Measurements from ENCODE around the gene RAP2A. TPM values are rescaled to one million over a fixed set of nuclear protein-coding genes. Genes with fewer than 3 reads are reported as not detected.

The RAP2A gene
- total and polyA plus RNA-seq, 9 of the 15 experiments (the other 6 are each of a cell fraction or from before 2014, with no cell fraction given): 1.8 to 11.7 (median 5.6) TPM

DNA sequence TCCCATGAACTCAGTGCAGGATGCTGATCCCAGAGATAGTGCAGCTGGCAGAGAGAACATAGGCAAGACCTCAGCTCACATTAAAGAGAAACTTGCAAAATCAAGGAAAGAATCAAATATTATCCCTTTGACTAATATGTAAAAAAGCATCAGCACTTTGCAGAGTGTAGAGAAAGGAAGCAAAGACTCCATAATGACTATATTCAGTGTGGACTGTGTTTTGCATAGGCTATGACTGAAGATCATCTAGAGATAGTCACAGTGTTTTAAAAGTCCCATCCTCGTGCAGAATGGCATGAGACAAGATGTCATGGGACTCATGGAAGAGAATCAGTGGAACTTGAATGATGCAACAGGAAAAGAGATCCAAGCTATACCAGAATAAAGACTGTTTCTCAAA is 84.0 kb downstream of the RAP2A start:
- Histone ChIP-seq H3K4me1 (replicated peaks in 1 of 2; ENCODE audit: control insufficient read depth in 2 of 2, insufficient read depth in 2 of 2, low read length in 2 of 2) (no peaks in the 10 kb centered on the region), H3K4me2 (ENCODE audit: insufficient read depth, low read length) (no peak overlapping the region), H3K9me1 (ENCODE audit: control insufficient read depth, insufficient read depth, low read length) (no peaks in the 10 kb centered on the region), H3K27ac (ENCODE audit: extremely low read depth, low read depth, low read length) (no peak overlapping the region), H2AFZ (ENCODE audit: low read depth, low read length) (no peak overlapping the region), H3K4me3 (no peak overlapping the region), H3K27me3 (ENCODE audit: control insufficient read depth in 2 of 2, insufficient read depth in 2 of 2, low read length in 2 of 2) (no peaks in the 10 kb centered on the region), H4K20me1 (replicated peaks; ENCODE audit: control insufficient read depth, insufficient read depth, low read length) (no peaks in the 10 kb centered on the region), H3K36me3 (ENCODE audit: control insufficient read depth, insufficient read depth, low read length) (no peaks in the 10 kb centered on the region), H3K9ac (ENCODE audit: insufficient read depth in 1 of 2, low read depth in 2 of 2, low read length in 2 of 2) (no peak overlapping the region), H3K79me2 (ENCODE audit: control insufficient read depth, insufficient read depth, low read length) (no peaks in the 10 kb centered on the region), H3K9me3 (replicated peaks; ENCODE audit: control insufficient read depth, insufficient read depth, low read depth, low read length) (no peaks in the 10 kb centered on the region)
- 0% methylated on average over 1 of the region's 1 CpG for WGBS (ENCODE audit: insufficient coverage, low coverage, missing lambda C conversion rate)
- no peak for DNase-seq (ENCODE audit: extremely low read depth in 1 of 4, low spot score in 3 of 4)
- ChIA-PET POLR2A (no interaction called here), CTCF (ENCODE audit: low intra/inter-chr PET ratio) (no interaction called here)
- no peak for ATAC-seq
- in situ Hi-C loops (cut with MboI): no loop called here
- no peak for FAIRE-seq
- BruUV-seq (replicated peaks): no TSS peak
- intact Hi-C loops (cut with micrococcal nuclease): no loop called here
- TF ChIP-seq ARID1B (IDR thresholded peaks at IDR 0.05) (no peak), EP400 (IDR thresholded peaks at IDR 0.05) (no peak), PTBP1 (IDR thresholded peaks at IDR 0.05; ENCODE audit: low read depth, low read length) (no peak), SIN3B (IDR thresholded peaks at IDR 0.05; ENCODE audit: low read depth) (no peak), SRSF9 (IDR thresholded peaks at IDR 0.05; ENCODE audit: borderline replicate concordance, low read depth, low read length) (no peak), TCF3 (CRISPR knock-in tag; IDR thresholded peaks at IDR 0.05) (no peak), SAP30 (IDR thresholded peaks at IDR 0.05; ENCODE audit: borderline replicate concordance, insufficient read depth, low read depth, low read length, poor library complexity, severe bottlenecking) (no peak), ESRRA (IDR thresholded peaks at IDR 0.05; ENCODE audit: borderline replicate concordance, low read depth) (no peak), DACH1 (IDR thresholded peaks at IDR 0.05; ENCODE audit: partially characterized antibody) (no peak)
- TF ChIP-seq, protein P1, sequence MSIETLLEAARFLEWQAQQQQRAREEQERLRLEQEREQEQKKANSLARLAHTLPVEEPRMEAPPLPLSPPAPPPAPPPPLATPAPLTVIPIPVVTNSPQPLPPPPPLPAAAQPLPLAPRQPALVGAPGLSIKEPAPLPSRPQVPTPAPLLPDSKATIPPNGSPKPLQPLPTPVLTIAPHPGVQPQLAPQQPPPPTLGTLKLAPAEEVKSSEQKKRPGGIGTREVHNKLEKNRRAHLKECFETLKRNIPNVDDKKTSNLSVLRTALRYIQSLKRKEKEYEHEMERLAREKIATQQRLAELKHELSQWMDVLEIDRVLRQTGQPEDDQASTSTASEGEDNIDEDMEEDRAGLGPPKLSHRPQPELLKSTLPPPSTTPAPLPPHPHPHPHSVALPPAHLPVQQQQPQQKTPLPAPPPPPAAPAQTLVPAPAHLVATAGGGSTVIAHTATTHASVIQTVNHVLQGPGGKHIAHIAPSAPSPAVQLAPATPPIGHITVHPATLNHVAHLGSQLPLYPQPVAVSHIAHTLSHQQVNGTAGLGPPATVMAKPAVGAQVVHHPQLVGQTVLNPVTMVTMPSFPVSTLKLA (conservative IDR thresholded peaks at IDR 0.05): no peak
- TF ChIP-seq, protein P2, sequence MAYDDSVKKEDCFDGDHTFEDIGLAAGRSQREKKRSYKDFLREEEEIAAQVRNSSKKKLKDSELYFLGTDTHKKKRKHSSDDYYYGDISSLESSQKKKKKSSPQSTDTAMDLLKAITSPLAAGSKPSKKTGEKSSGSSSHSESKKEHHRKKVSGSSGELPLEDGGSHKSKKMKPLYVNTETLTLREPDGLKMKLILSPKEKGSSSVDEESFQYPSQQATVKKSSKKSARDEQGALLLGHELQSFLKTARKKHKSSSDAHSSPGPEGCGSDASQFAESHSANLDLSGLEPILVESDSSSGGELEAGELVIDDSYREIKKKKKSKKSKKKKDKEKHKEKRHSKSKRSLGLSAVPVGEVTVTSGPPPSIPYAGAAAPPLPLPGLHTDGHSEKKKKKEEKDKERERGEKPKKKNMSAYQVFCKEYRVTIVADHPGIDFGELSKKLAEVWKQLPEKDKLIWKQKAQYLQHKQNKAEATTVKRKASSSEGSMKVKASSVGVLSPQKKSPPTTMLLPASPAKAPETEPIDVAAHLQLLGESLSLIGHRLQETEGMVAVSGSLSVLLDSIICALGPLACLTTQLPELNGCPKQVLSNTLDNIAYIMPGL (CRISPR knock-in tag; IDR thresholded peaks at IDR 0.05): no peak
- TF ChIP-seq, protein P3, sequence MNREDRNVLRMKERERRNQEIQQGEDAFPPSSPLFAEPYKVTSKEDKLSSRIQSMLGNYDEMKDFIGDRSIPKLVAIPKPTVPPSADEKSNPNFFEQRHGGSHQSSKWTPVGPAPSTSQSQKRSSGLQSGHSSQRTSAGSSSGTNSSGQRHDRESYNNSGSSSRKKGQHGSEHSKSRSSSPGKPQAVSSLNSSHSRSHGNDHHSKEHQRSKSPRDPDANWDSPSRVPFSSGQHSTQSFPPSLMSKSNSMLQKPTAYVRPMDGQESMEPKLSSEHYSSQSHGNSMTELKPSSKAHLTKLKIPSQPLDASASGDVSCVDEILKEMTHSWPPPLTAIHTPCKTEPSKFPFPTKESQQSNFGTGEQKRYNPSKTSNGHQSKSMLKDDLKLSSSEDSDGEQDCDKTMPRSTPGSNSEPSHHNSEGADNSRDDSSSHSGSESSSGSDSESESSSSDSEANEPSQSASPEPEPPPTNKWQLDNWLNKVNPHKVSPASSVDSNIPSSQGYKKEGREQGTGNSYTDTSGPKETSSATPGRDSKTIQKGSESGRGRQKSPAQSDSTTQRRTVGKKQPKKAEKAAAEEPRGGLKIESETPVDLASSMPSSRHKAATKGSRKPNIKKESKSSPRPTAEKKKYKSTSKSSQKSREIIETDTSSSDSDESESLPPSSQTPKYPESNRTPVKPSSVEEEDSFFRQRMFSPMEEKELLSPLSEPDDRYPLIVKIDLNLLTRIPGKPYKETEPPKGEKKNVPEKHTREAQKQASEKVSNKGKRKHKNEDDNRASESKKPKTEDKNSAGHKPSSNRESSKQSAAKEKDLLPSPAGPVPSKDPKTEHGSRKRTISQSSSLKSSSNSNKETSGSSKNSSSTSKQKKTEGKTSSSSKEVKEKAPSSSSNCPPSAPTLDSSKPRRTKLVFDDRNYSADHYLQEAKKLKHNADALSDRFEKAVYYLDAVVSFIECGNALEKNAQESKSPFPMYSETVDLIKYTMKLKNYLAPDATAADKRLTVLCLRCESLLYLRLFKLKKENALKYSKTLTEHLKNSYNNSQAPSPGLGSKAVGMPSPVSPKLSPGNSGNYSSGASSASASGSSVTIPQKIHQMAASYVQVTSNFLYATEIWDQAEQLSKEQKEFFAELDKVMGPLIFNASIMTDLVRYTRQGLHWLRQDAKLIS (CRISPR knock-in tag; IDR thresholded peaks at IDR 0.05): no peak
- TF ChIP-seq, protein P4, sequence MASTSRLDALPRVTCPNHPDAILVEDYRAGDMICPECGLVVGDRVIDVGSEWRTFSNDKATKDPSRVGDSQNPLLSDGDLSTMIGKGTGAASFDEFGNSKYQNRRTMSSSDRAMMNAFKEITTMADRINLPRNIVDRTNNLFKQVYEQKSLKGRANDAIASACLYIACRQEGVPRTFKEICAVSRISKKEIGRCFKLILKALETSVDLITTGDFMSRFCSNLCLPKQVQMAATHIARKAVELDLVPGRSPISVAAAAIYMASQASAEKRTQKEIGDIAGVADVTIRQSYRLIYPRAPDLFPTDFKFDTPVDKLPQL (IDR thresholded peaks at IDR 0.05; ENCODE audit: extremely low read depth, insufficient read length): no peak
- TF ChIP-seq, protein P5, sequence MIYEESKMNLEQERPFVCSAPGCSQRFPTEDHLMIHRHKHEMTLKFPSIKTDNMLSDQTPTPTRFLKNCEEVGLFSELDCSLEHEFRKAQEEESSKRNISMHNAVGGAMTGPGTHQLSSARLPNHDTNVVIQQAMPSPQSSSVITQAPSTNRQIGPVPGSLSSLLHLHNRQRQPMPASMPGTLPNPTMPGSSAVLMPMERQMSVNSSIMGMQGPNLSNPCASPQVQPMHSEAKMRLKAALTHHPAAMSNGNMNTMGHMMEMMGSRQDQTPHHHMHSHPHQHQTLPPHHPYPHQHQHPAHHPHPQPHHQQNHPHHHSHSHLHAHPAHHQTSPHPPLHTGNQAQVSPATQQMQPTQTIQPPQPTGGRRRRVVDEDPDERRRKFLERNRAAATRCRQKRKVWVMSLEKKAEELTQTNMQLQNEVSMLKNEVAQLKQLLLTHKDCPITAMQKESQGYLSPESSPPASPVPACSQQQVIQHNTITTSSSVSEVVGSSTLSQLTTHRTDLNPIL (CRISPR knock-in tag; IDR thresholded peaks at IDR 0.05): no peak
